ENCODE data around the gene TMEM120A. TPM values are rescaled to one million over a fixed set of nuclear protein-coding genes. Genes with fewer than 3 reads are reported as not detected.

The TMEM120A gene
- total RNA-seq, 1 experiment from 2014 or later: 71.0 TPM

GRCh38 chr7:75953431-75953830 is 41.0 kb downstream of the TMEM120A start:
- in situ Hi-C loops (cut with HindIII; ENCODE audit: low pct_unique_long_range_greater_than_20kb, low sequenced_read_pairs): no loop called here
- no peak overlapping the region for H3K4me3 ChIP-seq (ENCODE audit: low read depth in 2 of 2, low read length in 2 of 2)
- no peak for TF ChIP-seq REST (IDR thresholded peaks at IDR 0.05; ENCODE audit: insufficient read depth in 1 of 2, low read depth in 2 of 2, low read length in 1 of 2)
- no peak for TF ChIP-seq POLR2AphosphoS5 (IDR thresholded peaks at IDR 0.05; ENCODE audit: low read depth, low read length)
- no peak for TF ChIP-seq CTCF (IDR thresholded peaks at IDR 0.05)
- no peak for TF ChIP-seq TCF7L2 (IDR thresholded peaks at IDR 0.05; ENCODE audit: low read depth, low read length)
- TF ChIP-seq SIN3A (IDR thresholded peaks at IDR 0.05; ENCODE audit: borderline replicate concordance, insufficient read depth, low read depth, low read length): no peak
- no peaks in the 10 kb centered on the region for H3K9me3 ChIP-seq (ENCODE audit: control insufficient read depth, insufficient read depth, low read depth, low read length)
- CTCF ChIA-PET: no interaction called here
- DNase-seq (ENCODE audit: low read depth, low spot score) (no peak), ATAC-seq (no peak)
- no peak overlapping the region for H3K27ac ChIP-seq (ENCODE audit: low read length)
- H3K4me1 ChIP-seq (ENCODE audit: control insufficient read depth, insufficient read depth, low read length): peaks cover 15% of the 10 kb centered on the region
- POLR2A ChIA-PET: no interaction called here
- no peaks in the 10 kb centered on the region for H3K36me3 ChIP-seq (ENCODE audit: control insufficient read depth, insufficient read depth, low read length)
- BruUV-seq (replicated peaks): no TSS peak
- intact Hi-C loops (cut with micrococcal nuclease; ENCODE audit: unreplicated experiment): no loop called here
- H3K27me3 ChIP-seq (ENCODE audit: control insufficient read depth, insufficient read depth, low read length): no peaks in the 10 kb centered on the region

- Histone ChIP-seq H3K36me3 (ENCODE audit: control insufficient read depth, insufficient read depth, low read length) (no peaks in the 10 kb centered on the region), H3K4me3 (ENCODE audit: low read depth in 2 of 2, low read length in 2 of 2) (no peak overlapping the region), H3K4me1 (ENCODE audit: control insufficient read depth, insufficient read depth, low read length) (peaks cover 12% of the 10 kb centered on the region), H3K27ac (ENCODE audit: low read length) (no peak overlapping the region), H3K9me3 (ENCODE audit: control insufficient read depth, insufficient read depth, low read depth, low read length) (no peaks in the 10 kb centered on the region), H3K27me3 (ENCODE audit: control insufficient read depth, insufficient read depth, low read length) (no peaks in the 10 kb centered on the region)
- intact Hi-C loops (cut with micrococcal nuclease; ENCODE audit: unreplicated experiment) (no loop called here), in situ Hi-C loops (cut with HindIII; ENCODE audit: low pct_unique_long_range_greater_than_20kb, low sequenced_read_pairs) (no loop called here)
- ChIA-PET POLR2A (no interaction called here), CTCF (no interaction called here)
- no TSS peak for BruUV-seq (replicated peaks)
- TF ChIP-seq CTCF (IDR thresholded peaks at IDR 0.05): no peak
- TF ChIP-seq REST (IDR thresholded peaks at IDR 0.05; ENCODE audit: insufficient read depth in 1 of 2, low read depth in 2 of 2, low read length in 1 of 2): no peak
- TF ChIP-seq SIN3A (IDR thresholded peaks at IDR 0.05; ENCODE audit: borderline replicate concordance, insufficient read depth, low read depth, low read length): no peak
- no peak for ATAC-seq
- DNase-seq (ENCODE audit: low read depth, low spot score): no peak
Measured at GRCh38 chr7:75951506-75951905, 42.9 kb downstream of the TMEM120A start.

Data from Panc1 (cell line).